HG03575 (cell line): Measurements from ENCODE around the gene MLLT11.
"Not testable (repeated sequence)": the region's sequence is repeated elsewhere in the genome, so short reads cannot be mapped to it uniquely, and the experiment has no call there.

ENCODE experiments used
- ATAC-seq: cut with Tn5 transposase; IDR thresholded peaks from one replicate; pipeline ENCODE4 v1.9.1; 2021; ENCODE audit not compliant: unreplicated experiment, insufficient number of reproducible peaks, low FRiP score; ENCODE audit errors: extremely low read depth

The MLLT11 gene

GRCh38 chr1:151054971-151055547 lies 5.1 kb upstream of the MLLT11 start:
- no peak for ATAC-seq

- no peak for ATAC-seq
These were observed 4.6 kb upstream of the MLLT11 start for GRCh38 chr1:151055581-151055980.

GRCh38 chr1:151056149-151056548 lies 4.0 kb upstream of the MLLT11 start:
- no peak for ATAC-seq

- ATAC-seq: no peak
These were observed 1.5 kb upstream of the MLLT11 start for GRCh38 chr1:151058692-151059091.

- ATAC-seq: no peak
These were observed 839 bp upstream of the MLLT11 start, which contains the start of gene CDC42SE1 for GRCh38 chr1:151059109-151060006. Gene CDC42SE1 (minus strand): TSS chr1:151059622. CDS start chr1:151055730, 3,892 bp downstream.

GRCh38 chr1:151060657-151061421 lies 642 bp downstream of the MLLT11 start:
- no peak for ATAC-seq

- no peak for ATAC-seq
These were observed 1.5 kb downstream of the MLLT11 start for GRCh38 chr1:151061704-151062103.

GRCh38 chr1:151062741-151063371 lies 2.7 kb downstream of the MLLT11 start:
- ATAC-seq: no peak

- ATAC-seq: no peak
These were observed 5.0 kb downstream of the MLLT11 start for GRCh38 chr1:151065089-151065645.

- no peak for ATAC-seq
These were observed 7.0 kb downstream of the MLLT11 start for GRCh38 chr1:151067185-151067584.

- no peak for ATAC-seq
These were observed 8.9 kb downstream of the MLLT11 start for GRCh38 chr1:151069103-151069486.

GRCh38 chr1:151070474-151071276 lies 10.5 kb downstream of the MLLT11 start, which contains the start of gene GABPB2:
Gene GABPB2 (plus strand): TSS chr1:151070761. CDS start chr1:151088190, 17,429 bp downstream.
- ATAC-seq: no peak

- no peak for ATAC-seq
These were observed 12.0 kb downstream of the MLLT11 start for GRCh38 chr1:151072224-151072623.

- ATAC-seq: no peak
These were observed 25.9 kb downstream of the MLLT11 start for GRCh38 chr1:151085953-151086559.

- ATAC-seq: not testable (repeated sequence)
These were observed 37.2 kb downstream of the MLLT11 start for GRCh38 chr1:151097426-151097825.

GRCh38 chr1:151098126-151098525 lies 37.9 kb downstream of the MLLT11 start:
- no peak for ATAC-seq

- ATAC-seq: no peak
These were observed 44.4 kb downstream of the MLLT11 start for GRCh38 chr1:151104630-151105029.

GRCh38 chr1:151106894-151107293 lies 46.7 kb downstream of the MLLT11 start:
- no peak for ATAC-seq
